Stimulated activated CD8-positive, alpha-beta memory T cell treated with anti-CD3 and anti-CD28 coated beads, Interleukin-4, amount 100 ng/mL, for 1 hour (primary cell): ENCODE data around the gene ISG20L2.

Source experiments
- DNase-seq, 2 donors: peaks; one replicate each; pipeline ENCODE4 v3.0.0-alpha.2; 2020; ENCODE audit warnings: low read depth in 2 of 2, low spot score in 1 of 2

The ISG20L2 gene

GRCh38 chr1:156707417-156708217, 20.9 kb downstream of the ISG20L2 start:
- DNase-seq = no peak

DNA sequence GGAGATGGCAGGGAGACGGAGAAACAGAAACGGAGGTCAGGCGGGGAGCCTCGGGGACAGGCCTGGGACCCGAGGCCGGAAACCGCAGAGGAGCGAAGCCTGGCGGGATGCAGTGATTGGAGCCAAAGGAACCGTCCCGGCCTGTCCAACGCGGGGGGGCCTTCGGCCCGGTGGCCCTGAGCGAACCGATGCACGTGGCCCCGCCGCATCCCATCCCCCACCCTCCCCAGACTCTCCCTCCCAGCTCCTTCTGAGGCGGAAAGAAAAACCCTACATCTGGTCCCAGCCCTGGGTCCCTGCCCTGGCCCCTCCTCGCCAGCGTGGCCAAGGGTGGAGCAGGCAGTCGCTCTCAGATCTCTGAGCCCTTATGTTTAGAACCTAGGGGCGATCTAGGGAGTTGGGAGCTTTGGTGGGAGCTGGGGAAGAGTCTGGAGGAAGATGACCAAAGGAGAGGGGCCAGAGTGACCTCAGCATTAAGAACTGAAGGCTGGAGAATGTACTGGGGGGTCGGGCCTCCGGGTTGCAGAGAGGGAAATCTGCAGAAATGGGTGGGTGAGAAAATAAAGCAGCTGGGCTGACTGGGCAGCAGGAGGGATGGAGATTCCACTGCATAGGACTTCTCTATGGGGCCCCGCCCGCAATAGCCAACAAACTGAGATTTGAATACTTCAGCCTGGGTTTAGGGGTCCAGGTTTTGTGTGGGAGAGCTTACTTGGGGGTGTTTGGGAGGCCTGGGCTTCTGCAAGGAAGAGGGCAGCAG, 21.7 kb downstream of the ISG20L2 start:
- DNase-seq = no peak

- DNase-seq = peak; percentile 47 to 53
Observed at GRCh38 chr1:156705918-156706656, 22.5 kb downstream of the ISG20L2 start.

GRCh38 chr1:156705321-156705917, 23.1 kb downstream of the ISG20L2 start, which contains the start of gene CRABP2:
Gene CRABP2 (minus strand): TSS chr1:156705583. CDS start chr1:156705446, 137 bp downstream.
- no peak for DNase-seq

- DNase-seq = no peak
Observed at GRCh38 chr1:156704930-156705320, 23.6 kb downstream of the ISG20L2 start.

- DNase-seq = no peak
Observed at GRCh38 chr1:156704166-156704711, 24.3 kb downstream of the ISG20L2 start.

DNA sequence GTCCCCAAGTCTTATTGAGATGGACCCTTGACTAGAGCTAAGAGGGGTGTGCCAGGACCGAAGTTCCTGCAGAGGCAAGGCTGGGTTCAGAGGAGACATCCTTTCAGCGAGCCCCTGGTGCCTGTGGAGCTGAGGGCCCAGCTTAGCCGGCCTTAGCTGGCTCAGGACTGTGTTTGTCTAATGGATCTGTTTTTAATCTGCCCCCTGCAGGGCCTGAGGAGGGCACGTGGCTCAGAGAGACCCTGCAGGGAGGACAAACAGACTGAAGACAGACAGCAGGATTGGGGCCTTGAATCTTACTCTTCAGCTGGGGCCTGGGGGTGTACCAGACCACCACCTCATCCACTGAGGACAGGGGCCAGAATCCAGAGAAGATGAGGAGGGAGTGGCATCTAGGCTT, 24.8 kb downstream of the ISG20L2 start:
- no peak for DNase-seq

GRCh38 chr1:156703336-156703735, 25.2 kb downstream of the ISG20L2 start:
- DNase-seq = no peak

DNA sequence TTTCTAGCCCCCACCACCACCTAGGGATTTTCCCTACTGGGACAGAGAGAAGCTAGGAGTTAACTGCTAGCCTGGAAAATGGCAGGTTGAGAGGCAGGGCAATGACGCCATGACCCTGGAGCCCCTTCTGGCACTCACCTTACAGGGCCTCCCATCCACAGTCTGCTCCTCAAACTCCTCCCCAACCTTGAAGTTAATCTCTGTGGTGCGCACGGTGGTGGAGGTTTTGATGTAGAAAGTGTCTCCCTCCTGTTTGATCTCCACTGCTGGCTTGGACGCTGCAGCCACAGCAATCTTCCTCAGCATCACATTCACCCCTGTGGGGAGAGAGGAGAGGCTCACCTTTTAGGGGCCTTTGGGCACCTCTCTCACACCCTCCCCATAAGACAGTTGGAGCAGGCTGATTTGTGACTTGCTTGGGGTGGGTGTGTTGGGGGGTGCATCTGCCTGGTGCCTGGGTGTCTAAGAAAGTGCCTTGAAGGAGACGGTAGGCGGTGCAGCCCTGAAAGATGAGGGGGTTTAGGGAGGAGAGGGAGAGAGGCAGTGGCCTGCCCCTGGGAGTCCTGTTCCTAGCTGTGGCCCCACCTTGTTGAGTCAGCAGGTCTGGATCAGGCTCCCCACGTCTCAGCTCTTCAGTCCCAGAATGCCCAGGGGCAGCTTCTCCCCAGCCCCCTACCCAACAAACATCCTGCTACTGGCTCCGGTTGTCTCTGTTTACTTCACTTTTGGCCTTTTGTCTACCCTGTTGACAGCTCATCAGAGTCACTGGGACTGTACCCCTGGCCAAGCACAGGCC, 27.6 kb downstream of the ISG20L2 start:
- no peak for DNase-seq

GRCh38 chr1:156698995-156699394, 29.6 kb downstream of the ISG20L2 start:
- no peak for DNase-seq

DNA sequence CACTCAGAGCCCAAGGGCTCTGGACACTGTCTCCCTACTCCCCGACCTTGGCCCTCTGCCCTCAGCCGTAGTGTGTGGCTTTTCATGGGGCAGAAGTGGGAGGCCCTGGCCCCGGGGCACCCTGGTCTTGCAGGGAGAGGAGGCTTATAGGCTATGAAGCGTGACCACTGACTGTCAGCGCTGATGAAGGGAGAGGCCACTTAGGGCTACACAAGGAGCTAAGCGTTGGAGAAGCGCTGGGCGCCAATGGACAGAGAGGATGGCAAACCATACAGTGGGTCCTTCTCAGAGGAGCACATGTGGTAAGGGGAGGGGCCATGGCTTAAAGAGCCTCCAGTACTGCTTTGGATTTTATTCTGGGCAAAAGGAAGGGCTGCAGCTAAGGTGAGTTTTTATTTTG, 31.1 kb downstream of the ISG20L2 start:
- no peak for DNase-seq

GRCh38 chr1:156696755-156697154, 31.8 kb downstream of the ISG20L2 start:
- no peak for DNase-seq

- DNase-seq = no peak
Observed at GRCh38 chr1:156694690-156694962, 33.9 kb downstream of the ISG20L2 start.

GRCh38 chr1:156693848-156694689, 34.5 kb downstream of the ISG20L2 start:
- no peak for DNase-seq

GRCh38 chr1:156692925-156693847, 35.4 kb downstream of the ISG20L2 start:
- DNase-seq = no peak

DNA sequence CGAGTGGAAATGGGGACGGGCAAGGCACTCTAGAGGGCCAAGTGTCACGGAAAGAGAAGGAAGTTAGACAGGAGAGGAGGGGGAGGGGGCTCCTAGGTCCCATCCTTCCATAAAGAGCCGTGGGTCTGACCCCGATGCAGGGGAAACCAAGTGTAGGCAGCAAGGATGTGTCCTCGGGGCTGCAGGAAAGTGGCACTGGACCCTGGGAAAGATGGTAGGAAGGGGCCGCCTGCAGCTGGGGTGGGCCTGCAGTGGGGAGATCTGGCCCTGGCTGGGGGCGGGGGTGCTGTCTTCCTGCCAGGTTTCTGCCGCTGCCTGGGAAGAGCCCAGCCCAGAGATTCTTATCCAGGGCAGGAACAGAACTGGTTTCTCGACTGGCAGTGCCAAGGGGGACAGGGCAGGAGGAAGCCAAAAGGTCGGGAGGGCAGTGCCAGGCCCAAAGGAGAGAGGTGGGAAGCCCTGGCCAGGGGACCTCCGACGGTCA, 36.1 kb downstream of the ISG20L2 start:
- DNase-seq = no peak

DNA sequence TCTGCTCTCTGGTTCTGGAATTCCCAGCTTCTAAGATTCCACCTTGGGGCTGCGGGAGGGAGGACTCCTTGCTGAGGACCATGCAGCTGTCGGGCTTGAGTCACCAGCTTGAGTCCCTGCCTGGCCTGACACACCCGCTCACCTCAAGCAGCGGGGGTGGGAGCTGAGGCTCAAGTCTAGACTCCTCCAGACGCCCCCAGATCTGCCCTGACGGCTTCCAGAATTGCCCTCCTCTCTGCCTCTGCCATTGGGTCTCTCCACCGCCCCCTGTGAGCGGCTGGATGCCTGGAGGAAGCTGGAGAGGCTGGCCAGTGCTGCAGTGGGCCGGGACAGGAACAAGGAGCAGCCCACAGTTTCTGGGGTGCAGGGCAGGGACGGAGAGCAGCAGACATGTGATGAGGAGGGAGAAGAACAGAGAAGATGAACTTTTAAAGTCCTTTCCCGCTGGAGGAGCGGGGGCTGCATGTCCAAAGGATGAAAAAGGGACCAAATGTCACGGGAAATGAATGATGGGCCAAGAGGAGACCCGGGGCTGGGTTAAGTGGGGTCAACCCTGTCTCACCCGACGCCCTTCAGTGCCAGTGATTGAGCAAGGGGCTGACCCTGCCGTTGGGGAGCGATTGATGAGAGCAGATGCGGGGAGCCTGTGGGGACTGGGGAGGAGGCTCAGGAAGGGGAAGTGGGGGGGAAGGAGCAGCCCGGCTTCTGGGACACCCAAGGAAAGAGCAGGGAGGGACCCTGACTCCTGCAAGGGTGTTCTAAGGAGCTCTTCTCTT, 36.7 kb downstream of the ISG20L2 start:
- DNase-seq = no peak

- DNase-seq = no peak
Observed at GRCh38 chr1:156691191-156691590, 37.4 kb downstream of the ISG20L2 start.
